ENCODE results near the gene TENM3. TPM values are rescaled to one million over a fixed set of nuclear protein-coding genes. Genes with fewer than 3 reads are reported as not detected.

TENM3 gene
- total and polyA plus RNA-seq, 5 experiments from 2014 or later: not detected

DNA sequence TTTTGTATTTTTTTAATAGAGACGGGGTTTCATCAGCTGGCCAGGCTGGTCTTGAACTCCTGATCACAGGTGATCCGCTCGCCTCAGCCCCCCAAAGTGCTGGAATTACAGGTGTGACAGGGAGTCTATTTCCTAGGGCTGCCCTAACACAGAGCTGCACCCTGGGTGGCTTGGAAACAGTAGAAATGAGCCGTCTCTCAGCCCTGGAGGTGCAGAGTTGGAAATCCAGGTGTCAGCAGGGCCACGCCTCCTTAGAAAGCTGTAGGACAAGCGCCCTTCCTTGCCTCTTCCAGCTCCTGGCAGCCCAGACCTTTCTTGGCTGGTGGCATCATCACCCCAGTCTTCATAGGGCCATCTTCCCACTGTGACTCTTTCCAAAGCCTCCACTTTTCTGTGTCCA lies 602.4 kb downstream of the TENM3 start:
- ATAC-seq: no peak

DNA sequence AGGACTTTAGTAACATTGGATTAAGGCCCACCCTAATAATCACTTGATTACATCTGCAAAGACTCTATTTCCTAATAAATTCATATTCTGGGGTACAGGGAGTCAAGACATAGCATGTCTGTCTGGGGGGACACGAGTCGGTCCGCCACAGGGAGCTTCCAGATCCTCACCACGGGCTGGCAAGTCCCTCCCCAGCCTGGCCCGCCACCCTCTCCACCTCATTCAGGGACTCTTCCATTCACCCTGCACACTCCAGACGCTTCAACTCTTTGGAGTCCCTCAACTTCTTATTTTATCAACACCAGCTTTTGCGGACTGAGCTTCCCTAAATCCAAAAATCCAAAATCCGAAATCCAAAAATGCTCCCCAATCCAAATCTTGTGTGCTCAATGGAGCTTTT lies 602.8 kb downstream of the TENM3 start:
- DNase-seq: no peak
- Mint-ChIP-seq H3K9me3 (no peaks in the 10 kb centered on the region), H3K36me3 (no peaks in the 10 kb centered on the region), H3K27ac (no peak overlapping the region), H3K4me1 (no peaks in the 10 kb centered on the region), H3K27me3 (peaks cover 1 to 20% (median 10%) of the 10 kb centered on the region in 5 donors), H3K4me3 (no peak overlapping the region)
- ATAC-seq: no peak
- POLR2A ChIA-PET: no interaction called here

More for the DNA sequence above, 602.4 kb downstream of the TENM3 start:
- Mint-ChIP-seq H3K4me3 (no peak overlapping the region), H3K27me3 (peaks cover 1 to 23% (median 10%) of the 10 kb centered on the region in 5 donors), H3K9me3 (no peaks in the 10 kb centered on the region), H3K36me3 (no peaks in the 10 kb centered on the region), H3K4me1 (no peaks in the 10 kb centered on the region), H3K27ac (no peak overlapping the region)
- POLR2A ChIA-PET: no interaction called here
- DNase-seq: no peak

DNA sequence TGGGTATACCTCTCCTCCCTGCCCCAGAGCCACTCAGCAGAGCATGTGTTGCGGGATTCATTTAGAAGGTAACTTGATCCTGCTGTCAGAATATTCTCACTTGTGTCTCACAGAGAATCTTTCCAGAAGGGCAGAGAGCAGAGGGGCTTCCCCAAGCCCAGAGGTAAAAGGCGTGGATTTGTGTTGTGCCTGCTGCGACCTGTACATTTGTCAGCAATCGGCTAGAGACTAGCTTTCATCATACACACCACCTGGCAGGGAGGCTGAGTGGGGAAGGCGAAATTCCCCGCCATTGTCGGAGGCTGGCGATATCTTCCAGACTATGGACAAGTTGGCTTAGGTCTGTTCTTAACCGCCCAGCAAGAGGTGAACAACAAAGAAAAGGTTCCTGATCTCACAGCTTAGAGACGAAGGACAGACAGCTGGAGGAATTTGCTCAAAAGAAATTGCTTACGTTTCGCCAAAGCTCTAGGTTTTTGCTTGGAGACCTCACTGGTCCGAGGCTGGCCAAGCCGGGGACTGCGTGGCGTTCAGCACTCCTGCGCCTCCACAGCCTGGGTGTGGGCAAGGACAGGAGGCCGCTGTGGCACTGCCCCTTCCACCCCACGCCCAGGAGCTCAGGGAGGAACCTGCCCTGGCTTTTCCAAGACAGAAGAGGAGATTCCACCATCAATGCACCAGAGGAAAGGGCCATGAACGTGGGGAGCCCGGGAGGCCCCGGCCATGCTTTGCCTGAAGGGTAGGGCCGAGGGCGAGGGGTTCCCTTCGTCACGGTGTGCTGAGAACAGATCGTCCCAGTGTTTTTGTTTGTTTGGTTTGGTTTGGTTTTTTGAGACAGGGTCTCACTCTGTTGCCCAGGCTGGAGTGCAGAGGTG lies 604.6 kb downstream of the TENM3 start:
- DNase-seq: no peak
- Mint-ChIP-seq H3K4me3 (no peak overlapping the region), H3K27me3 (peaks cover 1 to 16% (median 10%) of the 10 kb centered on the region in 5 donors), H3K4me1 (no peaks in the 10 kb centered on the region), H3K27ac (no peak overlapping the region), H3K9me3 (peaks cover 0 to 4% (median 3%) of the 10 kb centered on the region in 9 donors), H3K36me3 (peaks cover 0 to 4% (median 0%) of the 10 kb centered on the region in 3 donors)
- POLR2A ChIA-PET: no interaction called here
- ATAC-seq: no peak

DNA sequence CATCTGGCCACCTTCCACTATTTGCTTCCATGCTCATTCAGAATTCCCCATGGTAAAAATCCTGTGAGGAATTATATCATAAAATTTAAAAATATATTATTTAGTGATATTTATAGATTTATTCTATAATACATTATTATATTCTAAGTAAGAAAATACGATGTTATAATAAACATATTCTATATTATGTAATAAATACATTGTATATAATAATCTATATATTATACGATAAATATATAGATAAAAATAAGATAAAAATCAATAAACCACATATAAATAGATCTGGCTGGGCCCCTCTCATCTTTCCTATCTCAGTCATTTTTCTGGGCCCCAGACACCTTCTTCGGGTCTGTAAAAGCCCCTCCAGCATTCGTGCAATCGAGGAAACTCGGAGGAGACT lies 605.5 kb downstream of the TENM3 start:
- Mint-ChIP-seq H3K36me3 (peaks cover 0 to 6% (median 5%) of the 10 kb centered on the region in 3 donors), H3K4me1 (no peaks in the 10 kb centered on the region), H3K27me3 (peaks cover 0 to 11% (median 10%) of the 10 kb centered on the region in 5 donors), H3K4me3 (no peak overlapping the region), H3K9me3 (peaks cover 0 to 11% (median 5%) of the 10 kb centered on the region in 9 donors), H3K27ac (no peak overlapping the region)
- DNase-seq (no peak), ATAC-seq (no peak)
- POLR2A ChIA-PET: no interaction called here

All from naive thymus-derived CD8-positive, alpha-beta T cell (primary cell).